Neuronal stem cell (in vitro differentiated cells): Measurements from ENCODE around the gene ABHD1.

Experiments
- DNase-seq: peaks from one replicate; pipeline ENCODE4 v3.0.0-alpha.2; 2013; ENCODE audit warnings: low spot score
- H2AFZ ChIP-seq: one replicate; pipeline ENCODE4 v1.6.1; 2013; ENCODE audit warnings: mild to moderate bottlenecking, low read length, inconsistent platforms
- H2AK5ac ChIP-seq: 2 replicates; pipeline ENCODE4 v1.6.1; 2013; ENCODE audit warnings: low read depth, mild to moderate bottlenecking, inconsistent platforms, low read length, moderate library complexity, mixed read lengths
- H2BK120ac ChIP-seq: 2 replicates; pipeline ENCODE4 v1.6.1; 2013; ENCODE audit warnings: low read depth, mild to moderate bottlenecking, inconsistent platforms, low read length, moderate library complexity, mixed read lengths
- H2BK12ac ChIP-seq: one replicate; pipeline ENCODE4 v1.6.1; 2013; ENCODE audit warnings: low read length, inconsistent platforms
- H2BK15ac ChIP-seq: 2 replicates; pipeline ENCODE4 v1.6.1; 2013; ENCODE audit warnings: mild to moderate bottlenecking, low read length, inconsistent platforms, mixed read lengths
- H2BK5ac ChIP-seq: one replicate; pipeline ENCODE4 v1.6.1; 2013; ENCODE audit warnings: inconsistent platforms, mild to moderate bottlenecking, low read length, moderate library complexity
- H3K14ac ChIP-seq: one replicate; pipeline ENCODE4 v1.6.1; 2013; ENCODE audit warnings: low read length, inconsistent platforms
- H3K18ac ChIP-seq: 2 replicates; pipeline ENCODE4 v1.6.1; 2013; ENCODE audit warnings: low read length, inconsistent platforms
- H3K23ac ChIP-seq: 2 replicates; pipeline ENCODE4 v1.6.1; 2013; ENCODE audit warnings: low read depth, mild to moderate bottlenecking, mixed read lengths, low read length, inconsistent platforms; ENCODE audit not compliant: poor library complexity
- H3K27ac ChIP-seq: replicated peaks from 3 replicates; pipeline ENCODE4 v1.5.1; 2013; ENCODE audit warnings: low read length, inconsistent platforms
- H3K27me3 ChIP-seq, 3 experiments: 2 replicates each; pipeline ENCODE4 v1.6.1; 2013; ENCODE audit warnings: low read length in 3 of 3, mild to moderate bottlenecking in 2 of 3, inconsistent platforms in 1 of 3, low read depth in 1 of 3, mixed read lengths in 1 of 3, moderate library complexity in 1 of 3; ENCODE audit not compliant: control insufficient read depth in 3 of 3, insufficient read depth in 3 of 3
- H3K36me3 ChIP-seq, 2 donors: replicated peaks in 1 of 2; 2 replicates each; pipeline ENCODE4 v1.6.1; 2013; ENCODE audit warnings: low read length in 2 of 2; ENCODE audit not compliant: control insufficient read depth in 2 of 2, insufficient read depth in 2 of 2
- H3K4ac ChIP-seq: 2 replicates; pipeline ENCODE4 v1.6.1; 2013; ENCODE audit warnings: inconsistent platforms, mild to moderate bottlenecking, low read length, moderate library complexity
- H3K4me1 ChIP-seq, 2 donors: 1 replicate in 1 of 2; 2 replicates in 1 of 2; pipeline ENCODE4 v1.6.1; 2013; ENCODE audit warnings: low read length in 2 of 2, low read depth in 1 of 2; ENCODE audit not compliant: control insufficient read depth in 2 of 2, insufficient read depth in 1 of 2
- H3K4me2 ChIP-seq: one replicate; pipeline ENCODE4 v1.6.1; 2013; ENCODE audit warnings: mild to moderate bottlenecking, low read length, inconsistent platforms; ENCODE audit not compliant: insufficient read depth, poor library complexity, severe bottlenecking
- H3K4me3 ChIP-seq, 2 donors: 2 replicates each; pipeline ENCODE4 v1.5.1; 2013; ENCODE audit warnings: low read length in 2 of 2, mild to moderate bottlenecking in 2 of 2, inconsistent platforms in 1 of 2, moderate library complexity in 1 of 2
- H3K79me1 ChIP-seq: one replicate; pipeline ENCODE4 v1.6.1; 2013; ENCODE audit warnings: low read depth, mild to moderate bottlenecking, inconsistent platforms, low read length, moderate library complexity
- H3K9ac ChIP-seq: one replicate; pipeline ENCODE4 v1.6.1; 2013; ENCODE audit warnings: mild to moderate bottlenecking, low read depth, low read length, inconsistent platforms; ENCODE audit not compliant: poor library complexity
- H3K9me3 ChIP-seq, 2 donors: replicated peaks in 1 of 2; 2 replicates each; pipeline versions ENCODE3 to v1.6.1; 2013; ENCODE audit warnings: low read length in 2 of 2, mild to moderate bottlenecking in 2 of 2, inconsistent platforms in 1 of 2, low read depth in 1 of 2, mixed read lengths in 1 of 2, moderate library complexity in 1 of 2; ENCODE audit not compliant: control insufficient read depth in 2 of 2, insufficient read depth in 1 of 2
- H4K8ac ChIP-seq: one replicate; pipeline ENCODE4 v1.6.1; 2013; ENCODE audit warnings: low read depth, mild to moderate bottlenecking, inconsistent platforms, low read length, moderate library complexity
- H4K91ac ChIP-seq: one replicate; pipeline ENCODE4 v1.6.1; 2013; ENCODE audit warnings: low read length, low read depth, mild to moderate bottlenecking, inconsistent platforms; ENCODE audit not compliant: poor library complexity
- WGBS, 2 donors: extraction: QIAGEN DNeasy Blood & Tissue Kit; methylation state at CpG; one replicate each; pipeline ENCODE4 v1.1.7; 2013; ENCODE audit warnings: missing lambda C conversion rate in 2 of 2, mixed read lengths in 1 of 2; ENCODE audit not compliant: insufficient read length in 2 of 2, insufficient replicate concordance in 1 of 2; ENCODE audit errors: extremely low coverage in 2 of 2; 5-methylcytosine and 5-hydroxymethylcytosine counted together

Gene ABHD1

DNA sequence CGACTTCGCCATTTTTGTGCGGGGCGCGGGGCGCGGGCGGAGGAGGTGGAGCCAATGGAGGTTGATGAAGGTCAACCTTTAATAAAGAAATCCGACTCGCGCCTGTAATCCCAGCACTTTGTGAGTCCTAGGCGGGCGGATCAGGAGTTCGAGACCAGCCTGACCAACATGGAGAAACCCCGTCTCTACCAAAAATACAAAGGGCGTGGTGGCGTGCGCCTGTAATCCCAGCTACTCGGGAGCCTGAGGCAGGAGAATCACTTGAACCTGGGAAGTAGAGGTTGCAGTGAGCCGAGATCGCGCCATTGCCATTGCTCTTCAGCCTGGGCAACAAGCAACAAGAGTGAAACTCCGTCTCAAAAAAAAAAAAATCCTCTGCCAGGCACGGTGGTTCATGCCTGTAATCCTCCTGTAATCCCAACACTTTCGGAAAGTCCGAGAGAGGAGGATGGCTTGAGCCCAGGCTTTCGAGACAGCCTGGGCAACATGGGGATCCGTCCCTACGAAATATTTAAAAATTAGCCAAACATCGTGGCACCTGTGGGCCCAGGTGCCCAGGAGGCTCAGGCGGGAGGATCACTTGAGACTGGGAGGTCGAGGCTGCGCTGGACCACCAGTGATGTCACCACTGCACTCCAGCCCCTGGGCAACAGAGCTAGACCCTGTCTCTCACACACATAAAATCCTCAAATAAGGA is 11.3 kb downstream of the ABHD1 start:
- Histone ChIP-seq H3K18ac (peak overlapping the region; percentile 75), H2BK15ac (peak overlapping the region; percentile 6), H2AK5ac (peak overlapping the region; percentile 95), H3K23ac (peak overlapping the region; percentile 92), H3K4ac (peak overlapping the region; percentile 26), H2AFZ (peak overlapping the region; percentile 98), H4K91ac (peak overlapping the region; percentile 75), H3K79me1 (peaks cover 9% of the 10 kb centered on the region), H3K4me2 (peak overlapping the region; percentile 31), H3K27me3 (peaks cover 0 to 25% (median 0%) of the 10 kb centered on the region in 3 experiments), H3K4me1 (peaks cover 5 to 8% of the 10 kb centered on the region in 2 donors), H3K14ac (no peak overlapping the region), H2BK12ac (peak overlapping the region; percentile 73), H3K27ac (no peak overlapping the region), H2BK5ac (no peak overlapping the region), H2BK120ac (no peak overlapping the region), H3K4me3 (peak overlapping the region in 1 of 2 donors; percentile 30), H3K9me3 (no peaks in the 10 kb centered on the region), H3K9ac (no peak overlapping the region), H3K36me3 (peaks cover 24 to 33% of the 10 kb centered on the region in 2 donors), H4K8ac (peak overlapping the region; percentile 70)
- DNase-seq, result no peak
- WGBS, 2 donors, result no CpG with 5 or more reads among the region's 33 CpGs

DNA sequence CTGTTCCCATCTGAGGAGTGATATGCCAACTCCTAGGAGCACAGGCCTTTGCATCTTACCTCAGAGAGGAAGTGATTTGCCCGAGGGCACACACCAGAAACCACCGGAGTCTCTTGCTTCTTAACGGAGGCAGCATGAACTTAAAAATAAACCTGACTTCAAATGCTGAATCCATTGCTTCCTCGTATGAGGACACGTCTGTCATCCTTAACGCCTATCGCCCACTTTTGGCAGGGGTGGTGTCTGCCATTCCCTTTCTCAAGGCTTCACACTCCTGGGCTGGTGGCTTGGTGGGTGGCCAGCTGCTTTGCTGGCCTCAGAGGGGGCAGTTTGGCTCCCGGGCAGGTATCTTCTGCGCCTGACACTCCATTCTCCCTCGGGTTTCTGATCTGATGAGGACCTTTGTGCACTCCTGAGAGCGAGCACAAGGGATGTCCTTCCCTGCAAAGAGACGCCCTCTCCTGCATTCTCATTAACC is 11.9 kb downstream of the ABHD1 start:
- no peak overlapping the region for H2BK15ac ChIP-seq
- H2BK5ac ChIP-seq, result no peak overlapping the region
- H3K36me3 ChIP-seq, result peaks cover 21 to 28% of the 10 kb centered on the region in 2 donors
- no peak overlapping the region for H2AK5ac ChIP-seq
- H3K9me3 ChIP-seq, result no peaks in the 10 kb centered on the region
- no peak overlapping the region for H2BK120ac ChIP-seq
- no CpG with 5 or more reads among the region's 12 CpGs for WGBS, 2 donors
- no peak overlapping the region for H2BK12ac ChIP-seq
- H3K14ac ChIP-seq, result no peak overlapping the region
- no peak overlapping the region for H3K27ac ChIP-seq
- H3K9ac ChIP-seq, result no peak overlapping the region
- peak overlapping the region; percentile 98 for H2AFZ ChIP-seq
- peaks cover 5 to 8% of the 10 kb centered on the region in 2 donors for H3K4me1 ChIP-seq
- H3K18ac ChIP-seq, result no peak overlapping the region
- no peak overlapping the region for H4K8ac ChIP-seq
- H3K4ac ChIP-seq, result no peak overlapping the region
- no peak overlapping the region for H3K23ac ChIP-seq
- no peak overlapping the region for H3K4me2 ChIP-seq
- peaks cover 0 to 25% (median 0%) of the 10 kb centered on the region in 3 experiments for H3K27me3 ChIP-seq
- no peak overlapping the region for H4K91ac ChIP-seq
- DNase-seq, result no peak
- no peak overlapping the region for H3K4me3 ChIP-seq
- peaks cover 9% of the 10 kb centered on the region for H3K79me1 ChIP-seq

DNA sequence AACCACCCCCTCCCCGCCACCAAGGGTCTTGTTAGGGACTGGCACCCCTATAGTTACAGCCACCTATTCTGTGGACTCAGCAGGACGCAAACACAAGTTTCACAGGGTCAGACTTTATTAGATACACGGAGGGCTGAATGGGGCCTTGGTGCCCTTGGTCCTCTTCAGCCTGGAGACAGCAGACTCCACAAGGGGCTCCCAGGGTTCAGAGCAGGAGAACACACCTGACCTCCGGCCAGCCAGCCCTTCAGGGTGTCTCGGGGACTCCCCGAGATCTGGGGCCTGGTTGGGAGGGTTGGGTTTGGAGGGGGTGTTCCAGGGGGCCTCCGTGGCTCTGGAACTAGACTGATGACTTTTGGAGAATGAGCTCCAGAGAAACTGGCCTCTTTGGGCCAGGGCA is 13.1 kb downstream of the ABHD1 start:
- Histone ChIP-seq H3K14ac (no peak overlapping the region), H3K36me3 (peaks cover 8 to 15% of the 10 kb centered on the region in 2 donors), H3K27me3 (peaks cover 0 to 25% (median 0%) of the 10 kb centered on the region in 3 experiments), H3K4me1 (peaks cover 5 to 8% of the 10 kb centered on the region in 2 donors), H3K9me3 (no peaks in the 10 kb centered on the region), H3K79me1 (peaks cover 6% of the 10 kb centered on the region), H2BK12ac (no peak overlapping the region), H3K27ac (no peak overlapping the region), H4K8ac (no peak overlapping the region), H3K9ac (no peak overlapping the region), H3K4me3 (no peak overlapping the region), H4K91ac (no peak overlapping the region), H3K4ac (no peak overlapping the region), H2AFZ (no peak overlapping the region), H2BK15ac (no peak overlapping the region), H2BK120ac (no peak overlapping the region), H3K18ac (no peak overlapping the region), H3K4me2 (no peak overlapping the region), H2BK5ac (no peak overlapping the region), H3K23ac (no peak overlapping the region), H2AK5ac (peak overlapping the region; percentile 5)
- WGBS, 2 donors, result no CpG with 5 or more reads among the region's 7 CpGs
- DNase-seq, result no peak

GRCh38 chr2:27137322-27137935 is 13.8 kb downstream of the ABHD1 start:
- no peak overlapping the region for H3K4me3 ChIP-seq
- H3K9me3 ChIP-seq, result no peaks in the 10 kb centered on the region
- DNase-seq, result no peak
- peaks cover 0 to 25% (median 0%) of the 10 kb centered on the region in 3 experiments for H3K27me3 ChIP-seq
- H4K91ac ChIP-seq, result no peak overlapping the region
- H3K79me1 ChIP-seq, result peaks cover 6% of the 10 kb centered on the region
- H3K14ac ChIP-seq, result no peak overlapping the region
- peak overlapping the region; percentile 40 for H3K23ac ChIP-seq
- H3K27ac ChIP-seq, result no peak overlapping the region
- no peak overlapping the region for H3K9ac ChIP-seq
- H3K36me3 ChIP-seq, result peaks cover 5 to 8% of the 10 kb centered on the region in 2 donors
- H3K4me1 ChIP-seq, result peaks cover 5 to 8% of the 10 kb centered on the region in 2 donors
- WGBS, 2 donors, result no CpG with 5 or more reads among the region's 21 CpGs
- peak overlapping the region; percentile 71 for H2BK15ac ChIP-seq
- no peak overlapping the region for H2BK12ac ChIP-seq
- peak overlapping the region; percentile 29 for H2AFZ ChIP-seq
- peak overlapping the region; percentile 60 for H2AK5ac ChIP-seq
- no peak overlapping the region for H3K4me2 ChIP-seq
- H3K4ac ChIP-seq, result no peak overlapping the region
- no peak overlapping the region for H4K8ac ChIP-seq
- peak overlapping the region; percentile 27 for H3K18ac ChIP-seq
- H2BK5ac ChIP-seq, result no peak overlapping the region
- no peak overlapping the region for H2BK120ac ChIP-seq
